ENCODE measurements around the gene TRPM4.

The TRPM4 gene

GRCh38 chr19:49145573-49146407, 11.8 kb upstream of the TRPM4 start (continued):
- TF ChIP-seq ZNF580 (tag by site-specific recombination; IDR thresholded peaks at IDR 0.05) (0 out of 2 replicates have a peak, but pooled peaks have one; percentile 33), KLF1 (tag by site-specific recombination; IDR thresholded peaks at IDR 0.05) (peak; percentile 65), ZNF24 (tag by site-specific recombination; IDR thresholded peaks at IDR 0.05) (0 out of 2 replicates have a peak, but pooled peaks have one; percentile 31), ZNF785 (tag by site-specific recombination; IDR thresholded peaks at IDR 0.05) (peak; percentile 60; the same call in 1 of the 2 replicates), ZNF610 (tag by site-specific recombination; IDR thresholded peaks at IDR 0.05; ENCODE audit: borderline replicate concordance) (no peak), ZNF768 (tag by site-specific recombination; IDR thresholded peaks at IDR 0.05) (no peak), ZBTB17 (tag by site-specific recombination; IDR thresholded peaks at IDR 0.05) (peak; percentile 71), ZXDB (tag by site-specific recombination; IDR thresholded peaks at IDR 0.05) (peak; percentile 80), KLF10 (tag by site-specific recombination; IDR thresholded peaks at IDR 0.05) (0 out of 2 replicates have a peak, but pooled peaks have one; percentile 28), GLIS2 (tag by site-specific recombination; IDR thresholded peaks at IDR 0.05) (peak; percentile 88), SCRT2 (tag by site-specific recombination; IDR thresholded peaks at IDR 0.05) (peak; percentile 86), ZFP69B (tag by site-specific recombination; IDR thresholded peaks at IDR 0.05) (0 out of 2 replicates have a peak, but pooled peaks have one; percentile 15), ZBTB20 (tag by site-specific recombination; IDR thresholded peaks at IDR 0.05) (peak; percentile 28; the same call in 1 of the 2 replicates), ZNF600 (tag by site-specific recombination; IDR thresholded peaks at IDR 0.05) (no peak), ATF2 (tag by site-specific recombination; IDR thresholded peaks at IDR 0.05; ENCODE audit: low read depth) (peak; percentile 85), SCRT1 (tag by site-specific recombination; IDR thresholded peaks at IDR 0.05; ENCODE audit: borderline replicate concordance) (peak; percentile 86; the same call in 1 of the 2 replicates), ZNF391 (tag by site-specific recombination; IDR thresholded peaks at IDR 0.05; ENCODE audit: borderline replicate concordance, low read depth) (peak; percentile 65; the same call in 1 of the 2 replicates), ZNF629 (tag by site-specific recombination; IDR thresholded peaks at IDR 0.05) (peak; percentile 71), ZNF654 (tag by site-specific recombination; IDR thresholded peaks at IDR 0.05; ENCODE audit: low read depth) (peak; percentile 61), BCL6B (tag by site-specific recombination; IDR thresholded peaks at IDR 0.05) (no peak), EGR2 (tag by site-specific recombination; IDR thresholded peaks at IDR 0.05; ENCODE audit: low read depth) (peak; percentile 25; the same call in 1 of the 2 replicates), MEIS1 (CRISPR knock-in tag; IDR thresholded peaks at IDR 0.05; ENCODE audit: borderline replicate concordance) (no peak), ZNF677 (tag by site-specific recombination; IDR thresholded peaks at IDR 0.05) (no peak), ZIC2 (tag by site-specific recombination; IDR thresholded peaks at IDR 0.05) (peak; percentile 48; the same call in 1 of the 2 replicates), ZNF324 (tag by site-specific recombination; IDR thresholded peaks at IDR 0.05) (0 out of 2 replicates have a peak, but pooled peaks have one; percentile 28), GLIS1 (tag by site-specific recombination; IDR thresholded peaks at IDR 0.05) (peak; percentile 69), FEZF1 (tag by site-specific recombination; IDR thresholded peaks at IDR 0.05) (no peak), ZNF366 (tag by site-specific recombination; conservative IDR thresholded peaks at IDR 0.05) (peak; percentile 41), KLF16 (tag by site-specific recombination; IDR thresholded peaks at IDR 0.05) (0 out of 2 replicates have a peak, but pooled peaks have one; percentile 43), KLF8 (tag by site-specific recombination; IDR thresholded peaks at IDR 0.05) (peak; percentile 63; the same call in 1 of the 2 replicates), IKZF3 (tag by site-specific recombination; IDR thresholded peaks at IDR 0.05) (0 out of 2 replicates have a peak, but pooled peaks have one; percentile 31), ZNF335 (tag by site-specific recombination; conservative IDR thresholded peaks at IDR 0.05) (peak; percentile 64)
- TF ChIP-seq, protein P1, sequence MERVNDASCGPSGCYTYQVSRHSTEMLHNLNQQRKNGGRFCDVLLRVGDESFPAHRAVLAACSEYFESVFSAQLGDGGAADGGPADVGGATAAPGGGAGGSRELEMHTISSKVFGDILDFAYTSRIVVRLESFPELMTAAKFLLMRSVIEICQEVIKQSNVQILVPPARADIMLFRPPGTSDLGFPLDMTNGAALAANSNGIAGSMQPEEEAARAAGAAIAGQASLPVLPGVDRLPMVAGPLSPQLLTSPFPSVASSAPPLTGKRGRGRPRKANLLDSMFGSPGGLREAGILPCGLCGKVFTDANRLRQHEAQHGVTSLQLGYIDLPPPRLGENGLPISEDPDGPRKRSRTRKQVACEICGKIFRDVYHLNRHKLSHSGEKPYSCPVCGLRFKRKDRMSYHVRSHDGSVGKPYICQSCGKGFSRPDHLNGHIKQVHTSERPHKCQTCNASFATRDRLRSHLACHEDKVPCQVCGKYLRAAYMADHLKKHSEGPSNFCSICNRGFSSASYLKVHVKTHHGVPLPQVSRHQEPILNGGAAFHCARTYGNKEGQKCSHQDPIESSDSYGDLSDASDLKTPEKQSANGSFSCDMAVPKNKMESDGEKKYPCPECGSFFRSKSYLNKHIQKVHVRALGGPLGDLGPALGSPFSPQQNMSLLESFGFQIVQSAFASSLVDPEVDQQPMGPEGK (tag by site-specific recombination; IDR thresholded peaks at IDR 0.05): peak; percentile 79
- TF ChIP-seq, protein P2, sequence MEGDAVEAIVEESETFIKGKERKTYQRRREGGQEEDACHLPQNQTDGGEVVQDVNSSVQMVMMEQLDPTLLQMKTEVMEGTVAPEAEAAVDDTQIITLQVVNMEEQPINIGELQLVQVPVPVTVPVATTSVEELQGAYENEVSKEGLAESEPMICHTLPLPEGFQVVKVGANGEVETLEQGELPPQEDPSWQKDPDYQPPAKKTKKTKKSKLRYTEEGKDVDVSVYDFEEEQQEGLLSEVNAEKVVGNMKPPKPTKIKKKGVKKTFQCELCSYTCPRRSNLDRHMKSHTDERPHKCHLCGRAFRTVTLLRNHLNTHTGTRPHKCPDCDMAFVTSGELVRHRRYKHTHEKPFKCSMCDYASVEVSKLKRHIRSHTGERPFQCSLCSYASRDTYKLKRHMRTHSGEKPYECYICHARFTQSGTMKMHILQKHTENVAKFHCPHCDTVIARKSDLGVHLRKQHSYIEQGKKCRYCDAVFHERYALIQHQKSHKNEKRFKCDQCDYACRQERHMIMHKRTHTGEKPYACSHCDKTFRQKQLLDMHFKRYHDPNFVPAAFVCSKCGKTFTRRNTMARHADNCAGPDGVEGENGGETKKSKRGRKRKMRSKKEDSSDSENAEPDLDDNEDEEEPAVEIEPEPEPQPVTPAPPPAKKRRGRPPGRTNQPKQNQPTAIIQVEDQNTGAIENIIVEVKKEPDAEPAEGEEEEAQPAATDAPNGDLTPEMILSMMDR (tag by site-specific recombination; IDR thresholded peaks at IDR 0.05): peak; percentile 97

Measured in HEK293 (cell line).